ENCODE results near the gene WNT11. TPM values are rescaled to one million over a fixed set of nuclear protein-coding genes. Genes with fewer than 3 reads are reported as not detected.

WNT11 gene
- polyA plus RNA-seq, 4 donors = 17.3 to 22.7 (median 20.8) TPM

- no peak for DNase-seq (ENCODE audit: low read depth in 4 of 4, low spot score in 2 of 4)
Observed at GRCh38 chr11:76159303-76159937, 46.9 kb downstream of the WNT11 start.

- DNase-seq (ENCODE audit: low read depth in 4 of 4, low spot score in 2 of 4) = no peak
Observed at GRCh38 chr11:76158394-76159302, 47.7 kb downstream of the WNT11 start.

- no peak for DNase-seq (ENCODE audit: low read depth in 4 of 4, low spot score in 2 of 4)
Observed at GRCh38 chr11:76157891-76158290, 48.4 kb downstream of the WNT11 start.

- no peak for DNase-seq (ENCODE audit: low read depth in 4 of 4, low spot score in 2 of 4)
Observed at GRCh38 chr11:76156971-76157427, 49.3 kb downstream of the WNT11 start.

GRCh38 chr11:76155500-76156227 lies 50.6 kb downstream of the WNT11 start:
- no peak for DNase-seq (ENCODE audit: low read depth in 4 of 4, low spot score in 2 of 4)

GRCh38 chr11:76153571-76153923 lies 52.8 kb downstream of the WNT11 start:
- DNase-seq (ENCODE audit: low read depth in 4 of 4, low spot score in 2 of 4) = no peak

GRCh38 chr11:76152741-76153570 lies 53.3 kb downstream of the WNT11 start:
- DNase-seq (ENCODE audit: low read depth in 4 of 4, low spot score in 2 of 4) = no peak

- peak in 1 of 4 donors; percentile 62 for DNase-seq (ENCODE audit: low read depth in 4 of 4, low spot score in 2 of 4)
Observed at GRCh38 chr11:76152086-76152681, 54.1 kb downstream of the WNT11 start.

GRCh38 chr11:76151556-76152085 lies 54.7 kb downstream of the WNT11 start:
- no peak for DNase-seq (ENCODE audit: low read depth in 4 of 4, low spot score in 2 of 4)

GRCh38 chr11:76150141-76150540 lies 56.2 kb downstream of the WNT11 start:
- no peak for DNase-seq (ENCODE audit: low read depth in 4 of 4, low spot score in 2 of 4)

- DNase-seq (ENCODE audit: low read depth in 4 of 4, low spot score in 2 of 4) = no peak
Observed at GRCh38 chr11:76149713-76150112, 56.6 kb downstream of the WNT11 start.

GRCh38 chr11:76148941-76149613 lies 57.2 kb downstream of the WNT11 start:
- no peak for DNase-seq (ENCODE audit: low read depth in 4 of 4, low spot score in 2 of 4)

- no peak for DNase-seq (ENCODE audit: low read depth in 4 of 4, low spot score in 2 of 4)
Observed at GRCh38 chr11:76148231-76148630, 58.1 kb downstream of the WNT11 start.

- DNase-seq (ENCODE audit: low read depth in 4 of 4, low spot score in 2 of 4) = no peak
Observed at GRCh38 chr11:76147106-76147740, 59.1 kb downstream of the WNT11 start.

- DNase-seq (ENCODE audit: low read depth in 4 of 4, low spot score in 2 of 4) = no peak
Observed at GRCh38 chr11:76143274-76143673, 63.0 kb downstream of the WNT11 start.

- no peak for DNase-seq (ENCODE audit: low read depth in 4 of 4, low spot score in 2 of 4)
Observed at GRCh38 chr11:76141901-76142588, 64.3 kb downstream of the WNT11 start.

GRCh38 chr11:76140912-76141574 lies 65.3 kb downstream of the WNT11 start:
- DNase-seq (ENCODE audit: low read depth in 4 of 4, low spot score in 2 of 4) = no peak

GRCh38 chr11:76139314-76139713 lies 67.0 kb downstream of the WNT11 start:
- no peak for DNase-seq (ENCODE audit: low read depth in 4 of 4, low spot score in 2 of 4)
